ENCODE measurements around the gene STRIT1. TPM values are rescaled to one million over a fixed set of nuclear protein-coding genes. Genes with fewer than 3 reads are reported as not detected.
"Not testable (repeated sequence)": the region's sequence is repeated elsewhere in the genome, so short reads cannot be mapped to it uniquely, and the experiment has no call there.

Gene STRIT1
- total and polyA plus RNA-seq, 8 donors, result 1.4 TPM; not detected in 7

DNA sequence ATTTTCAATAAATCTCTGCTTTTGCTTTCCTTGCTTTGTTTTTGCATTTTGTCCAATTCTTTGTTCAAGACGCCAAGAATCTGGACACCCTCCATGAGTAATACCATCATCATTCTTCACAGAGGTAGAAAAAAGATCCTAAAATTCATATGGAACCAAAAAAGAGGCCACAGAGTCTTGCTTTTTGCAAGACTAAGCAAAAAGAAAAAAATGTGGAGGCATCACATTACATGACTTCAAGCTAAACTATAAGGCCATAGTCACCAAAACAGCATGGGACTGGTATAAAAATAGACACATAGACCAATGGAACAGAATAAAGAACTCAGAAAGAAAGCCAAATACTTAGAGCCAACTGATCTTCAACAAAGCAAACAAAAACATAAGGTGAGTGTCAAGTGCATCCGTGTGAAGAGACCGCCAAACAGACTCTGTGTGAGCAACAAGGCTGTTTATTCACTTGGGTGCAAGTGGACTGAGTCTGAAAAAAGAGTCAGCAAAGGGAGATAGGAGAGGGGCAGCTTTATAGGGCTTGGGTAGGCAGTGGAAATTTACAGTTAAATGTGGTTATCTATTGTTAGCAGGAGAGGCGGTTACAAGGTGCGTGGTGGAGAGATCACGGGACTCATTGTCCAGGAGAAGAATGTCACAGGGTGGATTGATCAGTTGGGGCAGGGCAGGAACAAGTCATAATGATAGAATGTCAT is 10.9 kb downstream of the STRIT1 start:
- no peak for TF ChIP-seq EP300 (IDR thresholded peaks at IDR 0.05)
- TF ChIP-seq POLR2AphosphoS5 (IDR thresholded peaks at IDR 0.05), result no peak
- TF ChIP-seq, protein P1, sequence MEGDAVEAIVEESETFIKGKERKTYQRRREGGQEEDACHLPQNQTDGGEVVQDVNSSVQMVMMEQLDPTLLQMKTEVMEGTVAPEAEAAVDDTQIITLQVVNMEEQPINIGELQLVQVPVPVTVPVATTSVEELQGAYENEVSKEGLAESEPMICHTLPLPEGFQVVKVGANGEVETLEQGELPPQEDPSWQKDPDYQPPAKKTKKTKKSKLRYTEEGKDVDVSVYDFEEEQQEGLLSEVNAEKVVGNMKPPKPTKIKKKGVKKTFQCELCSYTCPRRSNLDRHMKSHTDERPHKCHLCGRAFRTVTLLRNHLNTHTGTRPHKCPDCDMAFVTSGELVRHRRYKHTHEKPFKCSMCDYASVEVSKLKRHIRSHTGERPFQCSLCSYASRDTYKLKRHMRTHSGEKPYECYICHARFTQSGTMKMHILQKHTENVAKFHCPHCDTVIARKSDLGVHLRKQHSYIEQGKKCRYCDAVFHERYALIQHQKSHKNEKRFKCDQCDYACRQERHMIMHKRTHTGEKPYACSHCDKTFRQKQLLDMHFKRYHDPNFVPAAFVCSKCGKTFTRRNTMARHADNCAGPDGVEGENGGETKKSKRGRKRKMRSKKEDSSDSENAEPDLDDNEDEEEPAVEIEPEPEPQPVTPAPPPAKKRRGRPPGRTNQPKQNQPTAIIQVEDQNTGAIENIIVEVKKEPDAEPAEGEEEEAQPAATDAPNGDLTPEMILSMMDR (IDR thresholded peaks at IDR 0.05), result no peak
- no peak for TF ChIP-seq POLR2A (IDR thresholded peaks at IDR 0.05)
- H3K4me3 ChIP-seq, result no peak overlapping the region
- no peaks in the 10 kb centered on the region for H3K36me3 ChIP-seq
- 82 to 85% (median 83%) methylated on average over 6 of the region's 6 CpGs for WGBS, 5 donors
- no peaks in the 10 kb centered on the region for H3K27me3 ChIP-seq
- no peaks in the 10 kb centered on the region for H3K9me3 ChIP-seq
- H3K4me1 ChIP-seq, result no peaks in the 10 kb centered on the region
- no peak overlapping the region for H3K27ac ChIP-seq
- intact Hi-C loops (cut with DNase I; ENCODE audit: low total_unique reads), result no loop called here
- DNase-seq, result no peak

DNA sequence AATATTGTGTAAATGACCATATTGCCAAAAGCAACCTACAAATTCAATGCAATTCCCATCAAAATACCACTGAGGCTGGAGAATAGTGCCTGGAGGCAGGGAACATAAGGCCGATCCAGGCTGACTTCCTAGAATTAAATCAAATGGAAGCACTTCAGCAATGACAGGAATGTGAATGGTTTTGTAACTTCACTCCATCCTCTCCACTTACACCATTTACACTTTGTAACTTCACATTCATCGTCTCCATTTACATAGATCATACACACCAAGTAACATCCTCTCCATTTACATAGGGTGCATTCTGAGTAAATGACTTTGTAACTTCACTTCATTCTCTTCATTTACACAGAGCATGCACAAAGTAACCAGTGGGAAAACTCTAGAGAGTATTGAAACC is 11.6 kb downstream of the STRIT1 start:
- no peaks in the 10 kb centered on the region for H3K9me3 ChIP-seq
- no peaks in the 10 kb centered on the region for H3K27me3 ChIP-seq
- WGBS, 5 donors, result 89 to 97% (median 93%) methylated on average over 2 of the region's 2 CpGs
- H3K27ac ChIP-seq, result no peak overlapping the region
- DNase-seq, result no peak
- no peaks in the 10 kb centered on the region for H3K4me1 ChIP-seq
- H3K36me3 ChIP-seq, result no peaks in the 10 kb centered on the region
- H3K4me3 ChIP-seq, result no peak overlapping the region
- TF ChIP-seq POLR2A (IDR thresholded peaks at IDR 0.05), result no peak
- TF ChIP-seq, protein P1 (IDR thresholded peaks at IDR 0.05), result no peak
- TF ChIP-seq EP300 (IDR thresholded peaks at IDR 0.05), result no peak
- TF ChIP-seq POLR2AphosphoS5 (IDR thresholded peaks at IDR 0.05), result no peak
- intact Hi-C loops (cut with DNase I; ENCODE audit: low total_unique reads), result no loop called here

DNA sequence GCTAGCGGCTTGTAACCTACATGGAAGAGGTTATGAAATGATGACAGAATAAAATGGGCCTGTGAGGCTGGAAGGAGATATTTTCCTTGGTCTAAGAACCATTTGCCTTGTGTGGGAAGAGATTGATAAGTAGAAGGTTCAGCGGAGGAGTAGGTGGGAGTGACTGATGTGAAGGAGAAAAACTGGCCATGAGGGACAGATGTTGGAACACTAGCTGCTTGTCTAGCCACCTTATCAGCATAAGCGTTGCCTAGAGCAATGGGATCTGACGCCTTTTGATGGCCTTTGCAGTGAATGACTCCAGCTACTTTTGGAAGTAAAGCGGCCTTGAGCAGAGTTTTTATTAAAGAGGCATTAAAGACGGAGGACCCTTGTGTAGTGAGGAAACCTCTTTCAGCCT is 17.4 kb downstream of the STRIT1 start:
- not testable (repeated sequence) for H3K36me3 ChIP-seq, H3K9me3 ChIP-seq
- 85 to 92% (median 91%) methylated on average over 6 of the region's 6 CpGs for WGBS, 5 donors

DNA sequence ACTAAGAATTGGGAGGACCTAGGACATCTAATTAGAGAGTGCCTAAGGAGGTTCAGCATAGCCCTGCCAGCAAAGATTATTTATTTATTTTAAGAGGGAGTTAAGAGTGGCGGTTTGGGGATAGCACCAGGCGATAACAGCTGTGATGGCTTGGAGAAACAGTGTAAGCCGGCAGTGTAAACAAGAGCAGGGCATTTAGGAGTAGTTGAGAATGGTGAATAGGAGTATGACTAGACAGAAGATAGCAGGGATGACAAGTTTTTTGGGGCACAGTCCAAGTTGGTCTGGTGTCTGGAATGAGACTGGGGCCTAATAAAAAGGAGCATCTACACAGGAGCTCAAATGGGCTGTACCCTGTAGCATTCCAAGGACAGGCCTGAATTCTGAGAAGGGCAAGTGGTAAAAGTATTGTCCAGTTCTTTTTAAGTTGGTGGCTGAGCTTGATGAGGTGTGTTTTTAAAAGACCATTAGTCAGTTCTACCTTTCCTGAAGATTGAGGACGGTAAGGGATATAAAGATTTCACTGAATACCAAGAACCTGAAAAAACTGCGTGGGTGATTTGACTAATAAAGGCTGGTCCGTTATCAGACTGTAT is 18.2 kb downstream of the STRIT1 start:
- H3K4me1 ChIP-seq; H3K27ac ChIP-seq; intact Hi-C loops (cut with DNase I; ENCODE audit: low total_unique reads); DNase-seq; H3K36me3 ChIP-seq; H3K4me3 ChIP-seq; H3K9me3 ChIP-seq; H3K27me3 ChIP-seq: not testable (repeated sequence)
- WGBS, 5 donors, result 79 to 88% (median 87%) methylated on average over 6 of the region's 6 CpGs

More for the DNA sequence above, 17.4 kb downstream of the STRIT1 start:
- H3K27me3 ChIP-seq; H3K4me3 ChIP-seq; intact Hi-C loops (cut with DNase I; ENCODE audit: low total_unique reads); H3K27ac ChIP-seq; H3K4me1 ChIP-seq; DNase-seq: not testable (repeated sequence)

DNA sequence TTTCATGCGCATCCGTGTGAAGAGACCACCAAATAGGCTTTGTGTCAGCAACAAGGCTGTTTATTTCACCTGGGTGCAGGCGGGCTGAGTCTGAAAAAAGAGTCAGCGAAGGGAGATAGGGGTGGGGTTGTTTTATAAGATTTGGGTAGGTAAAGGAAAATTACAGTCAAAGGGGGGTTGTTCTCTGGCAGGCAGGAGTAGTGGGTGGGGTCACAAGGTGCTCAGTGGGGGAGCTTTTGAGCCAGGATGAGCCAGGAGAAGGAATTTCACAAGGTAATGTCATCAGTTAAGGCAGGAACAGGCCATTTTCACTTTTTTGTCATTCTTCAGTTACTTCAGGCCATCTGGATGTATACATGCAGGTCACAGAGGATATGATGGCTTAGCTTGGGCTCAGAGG is 19.0 kb downstream of the STRIT1 start:
- H3K36me3 ChIP-seq; H3K9me3 ChIP-seq; H3K4me1 ChIP-seq; H3K27ac ChIP-seq; H3K4me3 ChIP-seq; intact Hi-C loops (cut with DNase I; ENCODE audit: low total_unique reads); H3K27me3 ChIP-seq; DNase-seq: not testable (repeated sequence)
- WGBS, 5 donors, result 86 to 95% (median 93%) methylated on average over 4 of the region's 4 CpGs

DNA sequence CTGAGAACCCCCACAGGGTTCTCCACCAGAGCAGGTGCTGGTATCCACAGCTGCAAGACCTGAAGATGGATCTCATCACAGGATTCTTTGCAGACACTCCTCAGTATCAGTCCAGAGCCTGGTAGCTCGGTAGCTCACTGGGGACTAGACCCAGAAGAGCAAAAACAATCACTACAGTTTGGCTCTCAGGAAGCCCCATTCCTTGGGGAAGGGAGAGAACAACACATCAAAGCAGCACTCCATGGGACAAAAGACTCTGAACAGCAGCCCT is 22.2 kb downstream of the STRIT1 start:
- Histone ChIP-seq H3K36me3 (no peaks in the 10 kb centered on the region), H3K4me1 (no peaks in the 10 kb centered on the region), H3K27ac (no peak overlapping the region), H3K27me3 (no peaks in the 10 kb centered on the region), H3K4me3 (no peak overlapping the region), H3K9me3 (no peaks in the 10 kb centered on the region)
- 50 to 90% (median 80%) methylated on average over 1 of the region's 1 CpG for WGBS, 5 donors
- TF ChIP-seq POLR2A (IDR thresholded peaks at IDR 0.05), result no peak
- TF ChIP-seq EP300 (IDR thresholded peaks at IDR 0.05), result no peak
- TF ChIP-seq POLR2AphosphoS5 (IDR thresholded peaks at IDR 0.05), result no peak
- TF ChIP-seq, protein P1 (IDR thresholded peaks at IDR 0.05), result no peak
- intact Hi-C loops (cut with DNase I; ENCODE audit: low total_unique reads), result no loop called here
- DNase-seq, result no peak

Data from stomach (tissue), 9 donors.